SIG-M5 (cell line): ENCODE results near the gene TBCE.

Experiments used
- DNase-seq: peaks from one replicate; lab custom pipeline; 2025; lab: John Stamatoyannopoulos, UW

Gene TBCE, protein sequence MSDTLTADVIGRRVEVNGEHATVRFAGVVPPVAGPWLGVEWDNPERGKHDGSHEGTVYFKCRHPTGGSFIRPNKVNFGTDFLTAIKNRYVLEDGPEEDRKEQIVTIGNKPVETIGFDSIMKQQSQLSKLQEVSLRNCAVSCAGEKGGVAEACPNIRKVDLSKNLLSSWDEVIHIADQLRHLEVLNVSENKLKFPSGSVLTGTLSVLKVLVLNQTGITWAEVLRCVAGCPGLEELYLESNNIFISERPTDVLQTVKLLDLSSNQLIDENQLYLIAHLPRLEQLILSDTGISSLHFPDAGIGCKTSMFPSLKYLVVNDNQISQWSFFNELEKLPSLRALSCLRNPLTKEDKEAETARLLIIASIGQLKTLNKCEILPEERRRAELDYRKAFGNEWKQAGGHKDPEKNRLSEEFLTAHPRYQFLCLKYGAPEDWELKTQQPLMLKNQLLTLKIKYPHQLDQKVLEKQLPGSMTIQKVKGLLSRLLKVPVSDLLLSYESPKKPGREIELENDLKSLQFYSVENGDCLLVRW

DNA sequence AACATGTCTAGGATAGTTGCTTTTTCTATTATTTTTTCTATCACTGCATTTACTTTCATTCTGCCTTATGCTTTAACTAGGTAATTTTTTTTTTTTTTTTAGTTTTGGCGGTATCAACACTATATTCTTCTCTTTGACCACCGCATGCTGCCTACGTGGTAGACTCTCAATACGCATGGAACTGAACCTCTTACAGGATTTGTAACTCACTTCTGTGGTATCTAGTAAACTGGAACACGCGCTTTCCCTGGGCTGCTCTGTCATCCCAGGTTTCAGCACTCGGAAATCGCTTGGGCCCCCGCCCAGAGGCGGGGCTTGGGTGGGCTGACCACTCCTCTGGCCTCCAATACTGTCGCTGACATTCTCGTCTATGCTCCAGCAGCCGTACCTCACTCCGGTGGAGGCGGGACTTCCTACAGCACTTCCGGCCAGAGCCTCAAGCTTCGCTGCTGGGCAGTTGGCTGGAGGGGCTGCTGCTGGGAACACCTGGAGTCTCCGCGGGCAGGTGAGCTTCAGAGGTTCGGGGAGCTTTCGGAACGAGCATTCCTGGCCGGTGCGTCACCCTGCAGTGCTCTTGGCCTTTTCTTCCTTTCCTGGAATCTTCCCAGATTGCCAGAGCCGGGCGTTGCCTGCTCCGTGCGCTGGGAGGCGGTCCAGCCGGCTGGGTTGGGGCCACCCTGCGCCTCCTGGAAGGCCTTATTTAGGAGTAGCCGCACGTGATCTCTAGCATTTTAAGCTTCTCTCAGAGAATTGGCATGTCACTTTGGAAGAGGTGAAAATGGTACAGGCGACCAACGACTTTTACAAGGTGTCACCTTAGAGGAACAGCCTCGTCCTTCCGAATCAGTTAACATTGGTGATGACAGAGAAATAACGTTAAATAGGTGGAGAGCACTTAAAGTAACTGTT lies at the start of gene TBCE:
Gene TBCE (plus strand): TSS at position 428 of the 909 bp plus-strand sequence. CDS start 12,623 bp downstream, outside the sequence.
- peak; percentile 95 for DNase-seq

DNA sequence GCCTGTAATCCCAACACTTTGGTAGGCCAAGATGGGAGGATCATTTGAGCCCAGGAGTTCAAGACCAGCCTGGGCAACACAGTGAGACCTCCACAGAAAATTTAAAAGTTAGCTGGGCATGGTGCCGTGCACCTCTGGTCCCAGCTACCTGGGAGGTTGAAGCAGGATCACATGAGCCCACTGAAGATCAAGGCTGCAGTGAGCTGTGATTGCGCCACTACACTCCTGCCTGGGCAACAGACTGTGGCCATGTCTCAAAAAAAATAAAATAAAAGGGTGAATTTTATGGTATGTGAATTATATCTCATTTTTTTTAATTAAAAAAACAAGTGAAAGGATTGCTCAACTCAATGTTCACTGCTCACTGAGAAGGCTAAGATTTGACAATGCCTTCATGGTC lies 48.0 kb upstream of the TBCE start:
- DNase-seq = no peak

DNA sequence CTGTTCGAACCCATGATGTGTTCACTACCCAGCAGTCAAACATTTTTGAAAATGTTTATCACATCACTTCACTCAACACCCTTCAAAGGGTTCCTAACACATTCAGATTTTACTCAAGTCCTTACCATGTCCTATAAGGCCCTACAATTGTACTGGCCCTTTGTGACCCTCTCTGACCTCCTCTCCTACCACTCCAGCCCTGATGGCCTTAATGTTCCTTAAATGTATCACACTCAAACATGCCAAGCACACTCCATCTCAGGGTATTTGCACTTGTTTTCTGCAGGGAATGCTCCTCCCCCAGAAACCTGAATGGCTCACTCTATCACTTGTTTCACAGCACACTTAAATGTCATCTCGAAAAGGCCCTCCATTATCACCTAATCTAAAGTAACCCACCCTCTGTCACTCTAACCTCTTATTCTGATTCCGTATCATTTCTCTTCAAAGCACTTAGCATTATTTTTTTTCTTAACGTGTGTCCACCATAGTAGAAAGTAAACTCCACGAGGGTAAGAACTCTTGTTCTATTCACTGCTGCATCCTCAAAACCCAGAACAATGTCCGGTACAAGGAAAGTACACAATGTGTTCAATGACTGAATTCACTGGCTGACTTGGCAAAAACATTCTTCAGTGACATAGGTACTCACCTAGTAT lies 46.6 kb upstream of the TBCE start:
- no peak for DNase-seq

DNA sequence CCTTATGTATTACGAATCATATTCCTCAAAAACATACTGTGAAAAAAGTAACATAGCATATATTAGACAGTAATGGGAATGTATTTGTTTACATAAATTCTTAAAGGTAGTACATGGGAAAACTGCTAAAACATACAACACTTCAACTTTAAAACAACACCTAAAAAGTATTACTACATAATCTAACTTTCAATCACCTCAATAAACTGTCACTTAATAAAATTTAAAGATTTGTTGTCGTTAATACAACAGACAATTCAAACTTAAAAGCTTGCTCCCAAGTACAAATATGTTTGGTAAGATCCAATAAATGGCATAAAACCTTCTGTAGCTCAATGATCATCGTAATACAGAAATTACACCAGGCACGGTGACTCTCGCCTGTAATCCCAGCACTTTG lies 42.9 kb upstream of the TBCE start:
- DNase-seq = no peak

DNA sequence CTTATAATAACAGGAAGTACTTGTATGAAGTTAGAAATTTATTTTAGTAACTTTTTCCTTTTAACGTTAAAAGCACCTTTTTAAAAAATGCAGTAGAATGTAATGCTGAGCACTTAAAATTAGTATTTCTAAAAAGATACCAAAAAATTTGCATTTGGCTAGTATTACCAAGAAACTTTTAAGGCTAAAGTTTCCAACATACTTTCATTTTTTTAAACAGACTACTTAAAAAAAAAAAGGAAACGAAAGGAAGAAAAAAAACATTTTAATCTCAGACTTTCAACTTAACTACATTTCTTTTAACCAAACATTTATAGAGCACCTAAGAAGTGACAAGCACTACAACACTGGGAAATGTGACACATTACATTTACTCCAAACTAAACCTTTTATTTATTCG lies 42.1 kb upstream of the TBCE start:
- DNase-seq = no peak

DNA sequence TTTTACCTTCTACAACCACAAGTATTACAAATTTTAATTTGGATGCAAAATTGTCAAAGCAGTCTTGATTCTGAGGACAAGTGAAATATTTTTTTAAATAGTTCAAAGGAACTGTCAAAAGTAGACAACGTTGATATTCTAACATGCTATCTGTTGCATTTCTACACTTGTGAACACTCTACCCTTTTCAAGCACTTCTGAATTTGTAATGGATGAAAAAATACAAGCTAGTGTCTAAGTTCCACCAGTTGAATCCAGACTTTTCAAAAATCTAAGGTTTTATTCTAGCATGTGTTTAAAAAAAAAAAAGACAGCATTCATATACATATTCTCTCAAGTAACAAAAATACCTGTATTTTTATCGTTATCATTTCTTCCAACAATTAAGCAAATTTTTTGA lies 41.4 kb upstream of the TBCE start:
- no peak for DNase-seq

DNA sequence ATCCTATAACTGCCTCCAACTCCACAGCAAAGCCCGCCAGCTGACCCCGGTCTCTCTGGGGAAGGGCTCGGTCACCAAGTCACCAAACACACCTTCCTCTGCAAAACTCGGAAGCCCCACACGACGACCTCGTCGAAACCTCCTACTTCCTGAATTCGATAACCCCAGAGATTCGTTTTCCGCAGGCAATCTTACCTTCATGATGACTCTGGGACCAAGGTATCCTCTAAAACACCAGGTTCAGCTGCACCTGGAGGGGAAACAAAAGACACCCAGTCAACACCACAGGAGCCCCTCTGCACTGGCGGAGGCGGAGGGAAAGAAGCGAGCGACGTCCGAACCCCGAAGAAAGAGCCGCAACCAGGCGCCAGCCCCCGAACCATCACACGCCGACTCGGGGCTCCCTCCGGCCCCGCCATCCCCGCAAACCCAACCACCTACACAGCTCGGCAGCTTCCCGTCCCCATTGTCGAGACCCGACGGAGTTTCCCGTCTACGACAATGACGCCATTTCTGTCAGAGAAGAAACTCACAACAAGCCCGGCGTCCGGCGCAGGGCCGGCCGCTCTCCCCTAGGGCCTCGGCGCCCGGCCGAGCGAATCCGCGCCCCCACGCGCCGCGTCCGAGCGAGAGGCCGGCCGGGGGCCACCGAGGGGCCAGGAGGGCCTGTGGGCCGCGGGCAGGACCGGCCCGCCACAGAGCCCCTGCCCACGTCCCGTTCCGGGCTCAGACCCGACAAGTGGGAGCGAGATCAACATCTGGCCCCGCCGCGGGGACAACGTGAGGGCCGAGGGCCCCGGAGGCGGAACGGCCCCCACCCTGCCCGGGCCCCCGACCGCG lies 40.3 kb upstream of the TBCE start:
- peak; percentile 31 for DNase-seq

DNA sequence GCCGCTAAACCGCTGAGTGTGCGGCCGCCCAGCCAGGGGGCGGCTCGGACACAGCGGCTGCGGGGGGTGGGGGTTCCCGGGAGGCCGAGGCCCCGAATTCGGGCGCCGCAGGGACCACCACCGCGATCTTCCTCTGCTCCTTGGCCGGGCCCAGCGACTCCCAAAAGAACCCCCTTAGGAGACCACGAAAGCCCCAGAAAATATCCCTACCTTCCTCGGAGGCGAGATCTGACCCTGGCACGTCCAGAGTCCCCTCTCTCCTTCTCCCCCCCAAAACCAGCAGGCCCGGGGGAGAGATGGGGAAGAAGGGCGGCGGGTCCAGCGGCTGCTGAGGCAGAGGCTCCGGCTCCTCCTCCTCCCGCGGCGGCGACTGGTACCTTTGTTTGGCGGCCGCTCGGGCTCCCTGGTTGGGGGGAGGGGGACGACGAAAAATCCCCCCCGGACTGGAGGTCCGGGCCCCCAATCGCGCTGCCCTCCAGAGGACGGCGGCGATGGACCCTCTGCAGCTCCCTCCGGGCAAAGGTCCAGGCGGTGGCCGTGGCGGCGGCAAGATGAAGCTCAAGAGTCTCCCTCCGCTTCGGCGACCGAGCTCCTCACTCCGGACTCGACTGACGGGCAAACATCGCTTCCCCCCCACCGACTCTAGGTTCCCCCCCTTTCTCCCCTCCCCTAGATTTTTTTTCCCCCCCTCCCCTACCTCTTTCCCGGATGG lies 39.5 kb upstream of the TBCE start, which contains the start of gene ARID4B:
Gene ARID4B (minus strand): TSS at position 621 of the 712 bp plus-strand sequence. CDS start 1,260 bp downstream, outside the sequence.
- DNase-seq = no peak

DNA sequence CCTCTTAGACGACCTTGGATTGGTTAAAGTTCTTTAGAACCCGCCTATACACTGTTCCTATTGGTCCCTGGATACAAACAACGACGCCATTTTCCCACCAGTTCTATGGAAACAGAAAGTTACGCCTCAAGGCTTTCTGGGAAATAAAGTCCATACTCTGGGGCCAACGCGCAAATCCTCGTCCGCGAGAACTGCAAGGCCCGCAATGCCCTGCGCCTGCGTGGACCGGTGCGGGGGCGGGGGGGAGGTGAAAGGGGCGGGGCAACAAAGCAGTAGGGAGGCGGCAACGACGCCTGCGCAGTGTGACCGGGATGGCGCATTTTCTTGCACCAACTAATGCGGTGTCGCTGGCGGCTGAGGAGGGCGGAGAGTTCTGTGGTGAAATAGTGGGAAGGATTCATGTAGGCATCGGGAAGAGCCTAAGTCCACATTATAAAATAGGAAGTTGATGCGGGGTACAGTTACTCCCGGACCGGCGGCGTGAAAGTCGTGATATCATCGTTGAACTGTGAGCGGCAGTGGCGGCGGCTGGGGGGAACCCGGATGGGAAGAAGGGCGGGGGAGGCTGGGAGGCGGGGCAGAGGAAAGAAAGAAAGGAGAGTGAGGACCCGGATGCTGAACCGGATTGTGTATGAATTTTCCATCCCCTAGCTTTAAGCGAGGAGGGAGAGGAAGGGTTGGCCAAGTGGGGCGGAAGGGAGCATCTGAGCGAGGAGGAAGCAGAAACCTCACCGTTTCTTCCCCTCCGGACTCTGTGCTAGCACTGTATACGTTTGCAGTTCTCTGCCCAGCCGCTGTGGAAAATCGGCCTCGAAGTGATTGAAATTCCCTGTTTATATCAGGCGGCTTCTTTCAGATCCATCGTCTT lies 38.7 kb upstream of the TBCE start, which contains the start of gene GGPS1:
Gene GGPS1 (plus strand): TSS at position 300 of the 868 bp plus-strand sequence. CDS start 6,695 bp downstream, outside the sequence.
- DNase-seq = peak; percentile 100

DNA sequence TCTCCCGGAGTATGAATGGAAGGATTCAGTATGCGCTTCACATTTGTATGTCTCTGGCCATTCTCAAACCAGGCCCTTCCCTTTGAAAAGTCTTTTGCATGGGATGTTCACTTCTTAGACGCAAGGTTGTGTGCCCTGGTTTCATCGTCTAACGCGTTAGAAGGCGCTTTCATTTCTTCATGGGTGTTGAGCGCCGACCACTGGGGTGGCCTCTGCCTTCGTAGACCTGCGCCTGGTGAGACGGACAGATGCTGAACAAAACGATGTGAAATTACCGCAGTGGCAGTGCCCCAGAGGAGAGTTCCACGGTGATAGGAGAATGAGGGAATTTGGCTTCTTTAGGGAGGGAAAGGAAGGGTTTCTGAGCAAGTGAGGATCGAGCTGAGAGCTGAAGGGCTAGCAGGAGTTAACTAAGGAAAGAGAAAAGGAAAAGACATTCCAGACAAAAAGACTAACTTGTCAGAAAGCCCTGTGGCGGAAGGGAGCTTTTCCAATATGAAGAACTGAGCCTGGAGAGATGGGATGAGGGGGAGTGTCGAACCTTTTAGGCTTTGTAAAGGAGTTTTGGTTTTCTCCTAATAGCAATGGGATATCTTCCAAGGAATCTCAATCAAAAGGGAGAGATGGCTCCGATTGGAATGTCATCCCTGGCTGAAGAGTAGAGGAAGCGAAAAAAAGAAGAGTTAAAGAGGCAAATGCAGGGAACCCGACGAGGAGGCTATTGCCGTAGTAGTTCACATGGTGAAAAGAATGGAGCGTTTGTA lies 37.9 kb upstream of the TBCE start:
- no peak for DNase-seq

DNA sequence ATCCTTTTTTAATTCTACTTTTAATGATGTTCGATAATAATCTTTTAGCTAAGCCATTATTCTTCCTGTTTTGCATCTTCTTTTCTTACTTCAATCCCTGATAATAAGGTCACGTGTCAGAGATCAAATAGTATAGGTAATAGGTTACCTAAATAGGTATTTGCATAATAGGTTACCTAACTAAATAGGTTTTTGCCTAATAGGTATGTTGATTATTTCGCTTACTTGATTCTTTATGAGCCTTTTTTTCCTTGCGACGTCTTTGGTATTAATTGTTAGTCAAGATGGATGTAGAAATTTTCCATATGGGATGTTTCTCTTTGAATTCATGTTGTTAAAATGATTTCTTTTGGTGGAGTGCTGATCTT lies 36.3 kb upstream of the TBCE start:
- no peak for DNase-seq

DNA sequence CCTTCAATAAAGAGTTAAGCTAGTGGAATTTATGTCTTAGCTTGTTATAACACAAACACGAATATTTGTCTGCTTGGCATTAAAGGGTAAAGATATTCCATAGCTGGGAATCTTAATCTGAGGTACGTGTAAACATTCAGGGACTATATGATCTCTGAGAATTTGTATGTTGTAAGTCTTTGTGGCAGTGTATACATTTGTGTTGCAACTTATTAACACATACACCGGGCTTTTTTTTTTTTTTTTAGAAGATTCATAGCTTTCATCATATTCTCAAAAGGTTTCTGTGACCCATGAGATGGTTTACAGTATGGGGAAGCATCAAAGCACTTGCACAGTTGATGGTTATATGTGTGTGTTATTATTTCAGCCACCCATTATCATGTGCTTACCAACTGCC lies 35.8 kb upstream of the TBCE start:
- peak; percentile 24 for DNase-seq

DNA sequence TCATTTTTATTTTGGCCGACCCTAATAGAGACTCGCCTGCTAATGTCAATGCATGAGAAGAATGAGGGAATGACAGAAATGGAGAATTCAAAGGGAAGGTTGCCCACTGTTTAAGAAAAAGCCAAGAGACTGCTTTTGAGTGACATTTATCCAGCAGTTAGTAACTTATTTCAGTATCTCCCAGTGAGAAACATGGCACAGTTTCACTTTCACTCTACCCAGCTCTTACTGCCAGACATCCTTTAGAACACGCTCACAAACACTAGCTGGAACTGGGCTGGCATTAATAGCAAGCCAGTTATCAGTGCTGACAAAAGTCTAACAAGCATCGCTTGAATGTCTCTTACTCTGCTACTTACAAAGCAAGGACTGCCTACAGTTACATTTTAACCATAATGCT lies 30.3 kb upstream of the TBCE start:
- no peak for DNase-seq

DNA sequence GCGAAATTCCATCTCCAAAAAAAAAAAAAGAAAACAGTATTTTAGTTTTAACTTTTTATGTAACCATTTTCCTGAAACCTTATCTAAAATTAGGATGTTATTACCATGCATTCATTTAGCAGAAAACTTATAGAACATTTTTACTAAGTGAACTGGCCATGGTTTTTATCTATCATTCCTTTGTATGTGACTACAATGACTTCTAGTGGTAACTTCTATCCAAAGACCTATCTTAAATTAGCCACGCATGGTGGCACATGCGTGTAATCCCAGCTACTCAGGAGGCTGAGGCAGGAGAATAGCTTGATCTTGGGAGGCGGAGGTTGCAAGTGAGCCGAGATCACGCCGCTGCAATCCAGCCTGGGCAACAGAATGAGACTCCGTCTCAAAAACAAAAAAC lies 27.5 kb upstream of the TBCE start:
- DNase-seq = no peak

DNA sequence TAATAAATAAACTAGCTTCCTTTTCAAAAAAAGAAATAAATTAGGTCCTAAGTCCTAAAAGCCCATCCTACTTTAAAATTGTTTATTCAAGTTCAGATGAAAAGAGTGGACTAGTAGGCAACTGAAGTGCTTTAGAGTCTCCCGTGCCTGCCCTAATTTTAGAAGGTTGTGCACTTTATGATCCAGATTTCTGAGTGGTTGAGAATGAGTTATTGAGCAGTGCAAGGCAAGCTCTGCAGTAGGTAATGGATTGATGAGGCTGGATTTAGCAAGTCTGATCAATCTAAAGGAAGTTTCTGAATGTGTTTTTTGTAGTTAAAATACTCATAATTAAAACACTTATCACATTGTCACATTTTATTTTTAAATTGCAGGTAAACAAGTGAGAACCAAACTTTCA lies 25.9 kb upstream of the TBCE start:
- DNase-seq = no peak

DNA sequence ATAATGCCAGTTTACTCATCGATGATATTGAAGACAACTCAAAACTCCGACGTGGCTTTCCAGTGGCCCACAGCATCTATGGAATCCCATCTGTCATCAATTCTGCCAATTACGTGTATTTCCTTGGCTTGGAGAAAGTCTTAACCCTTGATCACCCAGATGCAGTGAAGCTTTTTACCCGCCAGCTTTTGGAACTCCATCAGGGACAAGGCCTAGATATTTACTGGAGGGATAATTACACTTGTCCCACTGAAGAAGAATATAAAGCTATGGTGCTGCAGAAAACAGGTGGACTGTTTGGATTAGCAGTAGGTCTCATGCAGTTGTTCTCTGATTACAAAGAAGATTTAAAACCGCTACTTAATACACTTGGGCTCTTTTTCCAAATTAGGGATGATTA lies 25.2 kb upstream of the TBCE start:
- no peak for DNase-seq

DNA sequence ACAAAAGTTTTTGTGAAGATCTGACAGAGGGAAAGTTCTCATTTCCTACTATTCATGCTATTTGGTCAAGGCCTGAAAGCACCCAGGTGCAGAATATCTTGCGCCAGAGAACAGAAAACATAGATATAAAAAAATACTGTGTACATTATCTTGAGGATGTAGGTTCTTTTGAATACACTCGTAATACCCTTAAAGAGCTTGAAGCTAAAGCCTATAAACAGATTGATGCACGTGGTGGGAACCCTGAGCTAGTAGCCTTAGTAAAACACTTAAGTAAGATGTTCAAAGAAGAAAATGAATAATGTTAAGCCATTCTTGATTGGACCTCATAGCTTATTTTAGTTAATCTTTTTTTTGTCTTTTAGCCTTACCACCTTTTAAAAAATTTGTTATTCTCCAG lies 24.8 kb upstream of the TBCE start:
- no peak for DNase-seq

DNA sequence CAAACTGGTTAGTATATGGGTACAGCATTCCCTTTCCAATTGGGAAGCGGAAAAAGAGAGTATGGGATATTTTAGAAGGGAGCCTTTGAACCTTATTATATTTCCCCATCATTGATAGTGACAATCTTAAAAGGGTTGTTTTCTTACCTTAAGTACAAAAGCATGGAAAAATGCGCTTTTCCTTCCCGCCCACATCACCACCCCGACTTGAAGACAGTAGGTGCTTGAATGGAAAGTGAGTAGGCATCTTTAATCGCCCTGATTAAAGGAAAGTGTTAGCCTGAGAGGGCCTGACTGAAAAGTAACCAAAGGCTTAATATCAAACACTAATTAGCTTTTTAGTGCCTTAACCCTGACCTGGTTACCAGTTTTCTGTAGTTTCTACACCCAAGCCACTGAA lies 23.5 kb upstream of the TBCE start:
- DNase-seq = no peak

DNA sequence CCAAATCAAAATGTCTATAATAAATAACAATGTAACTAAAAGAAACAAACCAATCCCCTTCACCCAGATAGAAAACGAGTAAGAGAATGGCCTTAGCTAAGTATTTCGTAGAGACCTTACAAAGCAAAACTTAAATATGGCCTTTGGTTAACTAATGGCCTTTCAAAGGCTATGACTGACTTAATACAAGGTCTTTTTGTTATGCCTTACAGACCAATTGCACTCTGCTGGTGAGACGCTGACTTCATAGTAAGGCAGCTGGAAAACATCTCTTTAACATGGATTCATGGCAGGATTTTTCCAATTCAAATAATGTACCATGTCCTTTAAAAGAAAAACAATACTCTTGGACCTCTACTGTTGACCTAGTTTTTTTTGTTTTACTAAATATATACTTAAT lies 15.8 kb upstream of the TBCE start:
- no peak for DNase-seq
